Caco-2 (cell line): Measurements from ENCODE around the gene ATP7B. TPM values are rescaled to one million over a fixed set of nuclear protein-coding genes. Genes with fewer than 3 reads are reported as not detected.

Experiments
- Bru-seq: library from RNA; stranded (reverse); fragments of 400-500 nt; gene quantifications from one replicate; lab custom pipeline; 2021; lab: Mats Ljungman, UMichigan
- BruChase-seq, 2 experiments: library from RNA; stranded (reverse); fragments of 400-500 nt; gene quantifications; one replicate each; lab custom pipeline; 2021; lab: Mats Ljungman, UMichigan
- BruUV-seq: library from RNA; stranded (reverse); fragments of 400-500 nt; replicated peaks from 2 replicates; lab custom pipeline; 2021; lab: Mats Ljungman, UMichigan
- CTCF ChIA-PET: fragments of 300-600 bp; sonication (Branson Sonifier 250); formaldehyde crosslinking; loops from one replicate; lab custom pipeline; 2022; ENCODE audit warnings: antibody characterized with exemption; lab: Charles Lee
- POLR2A ChIA-PET: fragments of 300-600 bp; sonication (Branson Sonifier 250); formaldehyde crosslinking; loops from one replicate; lab custom pipeline; 2022; ENCODE audit warnings: antibody characterized with exemption; lab: Charles Lee
- DNase-seq, 2 experiments: peaks; one replicate each; pipeline versions ENCODE4 v3.0.0 to v3.0.0-alpha.2; 2020 to 2022
- H3K27me3 ChIP-seq: replicated peaks from 2 replicates; pipeline ENCODE4 v1.6.0; 2011; ENCODE audit warnings: low read length; ENCODE audit not compliant: control insufficient read depth, insufficient read depth
- H3K36me3 ChIP-seq: 2 replicates; pipeline ENCODE4 v1.5.1; 2011; ENCODE audit warnings: low read length; ENCODE audit not compliant: control insufficient read depth, insufficient read depth
- H3K4me1 ChIP-seq: fragments of 250-450 bp; sonication (Bioruptor Pico); 2 replicates; pipeline ENCODE4 v1.5.1; 2020; ENCODE audit warnings: mild to moderate bottlenecking
- H3K4me3 ChIP-seq: 2 replicates; pipeline ENCODE4 v1.5.1; 2011; ENCODE audit warnings: low read depth, mild to moderate bottlenecking, control low read depth, low read length
- H3K9me3 ChIP-seq: fragments of 250-450 bp; sonication (Bioruptor Pico); 2 replicates; pipeline ENCODE4 v1.5.1; 2020; ENCODE audit warnings: mild to moderate bottlenecking, moderate library complexity
- H3K27ac Mint-ChIP-seq: one replicate; pipeline ENCODE4 v1.8.0; 2022; ENCODE audit warnings: mixed read lengths; ENCODE audit not compliant: unreplicated experiment
- H3K27me3 Mint-ChIP-seq: one replicate; pipeline ENCODE4 v1.8.0; 2022; ENCODE audit warnings: mixed read lengths; ENCODE audit not compliant: insufficient read depth, unreplicated experiment
- H3K36me3 Mint-ChIP-seq: one replicate; pipeline ENCODE4 v1.8.0; 2022; ENCODE audit warnings: mild to moderate bottlenecking, mixed read lengths; ENCODE audit not compliant: insufficient read depth, unreplicated experiment
- H3K4me1 Mint-ChIP-seq: one replicate; pipeline ENCODE4 v1.8.0; 2022; ENCODE audit warnings: low read depth, mixed read lengths; ENCODE audit not compliant: unreplicated experiment
- H3K4me3 Mint-ChIP-seq: one replicate; pipeline ENCODE4 v1.8.0; 2022; ENCODE audit warnings: mild to moderate bottlenecking, moderate library complexity, mixed read lengths; ENCODE audit not compliant: unreplicated experiment
- H3K9me3 Mint-ChIP-seq: one replicate; pipeline ENCODE4 v1.8.0; 2022; ENCODE audit warnings: mixed read lengths; ENCODE audit not compliant: unreplicated experiment
- CTCF ChIP-seq, 2 experiments: fragments of 200-600 bp in 1 of 2; IDR thresholded peaks; 1 replicate in 1 of 2; 2 replicates in 1 of 2; pipeline versions ENCODE4 v1.5.1 to v1.8.0; 2011 to 2022; ENCODE audit warnings: antibody characterized with exemption in 1 of 2, control low read depth in 1 of 2, inconsistent platforms in 1 of 2, low read depth in 1 of 2, low read length in 1 of 2, mild to moderate bottlenecking in 1 of 2, moderate library complexity in 1 of 2; ENCODE audit not compliant: insufficient read depth in 1 of 2, severe bottlenecking in 1 of 2, unreplicated experiment in 1 of 2
- intact Hi-C: fragments of 100-400 bp; cut with micrococcal nuclease; formaldehyde crosslinking; loops from one replicate; pipeline ENCODE4 v1.10.0; 2022; ENCODE audit not compliant: unreplicated experiment
- long read RNA-seq: library from polyadenylated mRNA; stranded (forward); transcript quantifications from one replicate; pipeline ENCODE4 v2.0.0, GENCODE V29; 2022
- total RNA-seq: library from RNA; stranded (reverse); gene quantifications from 2 replicates; pipeline ENCODE4 v1.2.3, GENCODE V29; 2022

Gene ATP7B
- total RNA-seq (40.2 and 50.7 TPM in 2 replicates), Bru-seq, nascent RNA (percentile 77 among the genes with signal in this experiment), BruChase-seq, experiment 1, labeled RNA remaining after a 2-hour chase (percentile 82 among the genes with signal in this experiment), BruChase-seq, experiment 2, labeled RNA remaining after a 6-hour chase (percentile 82 among the genes with signal in this experiment)
- long read RNA-seq, full-length matches to known transcripts = 4 of 26 reads
- long read RNA-seq, partial matches to known transcripts = 7 of 26 reads
- long read RNA-seq, other reads (novel, unspliced or antisense) = 15 of 26 reads

- DNase-seq = peak; percentile 56 to 58
- peaks cover 34% of the 10 kb centered on the region for H3K4me1 Mint-ChIP-seq
- H3K27me3 ChIP-seq = no peaks in the 10 kb centered on the region
- H3K36me3 ChIP-seq = 0 out of 2 replicates have a peak, but pooled peaks cover 1% of the 10 kb centered on the region
- peak within 1 kb of the TSS; percentile 99 for H3K4me3 Mint-ChIP-seq
- peak within 1 kb of the TSS; percentile 79 for H3K4me3 ChIP-seq
- intact Hi-C loops = loop anchor here (2.0 kb wide), 1 partner anchor 98 kb away; no protein-coding TSS in a partner anchor
- POLR2A ChIA-PET = no interaction called here
- CTCF ChIA-PET = interaction anchor here (0.5 to 1.2 kb wide), 2 partner anchors 32 to 591 kb away, joined by 3 to 5 read pairs; no protein-coding TSS in a partner anchor
- no peaks in the 10 kb centered on the region for H3K9me3 ChIP-seq
- H3K27ac Mint-ChIP-seq = peak within 1 kb of the TSS; percentile 98
- peaks cover 23% of the 10 kb centered on the region for H3K4me1 ChIP-seq
- peaks cover 17% of the 10 kb centered on the region for H3K36me3 Mint-ChIP-seq
- no TSS peak for BruUV-seq
- no peaks in the 10 kb centered on the region for H3K27me3 Mint-ChIP-seq
- TF ChIP-seq CTCF (IDR thresholded peaks at IDR 0.05; ENCODE audit: insufficient read depth in 1 of 2, low read depth in 1 of 2, low read length in 1 of 2, severe bottlenecking in 1 of 2, unreplicated experiment in 1 of 2) = peak in 1 of 2 experiments; percentile 53
- peaks cover 11% of the 10 kb centered on the region for H3K9me3 Mint-ChIP-seq
Observed at GRCh38 chr13:52010890-52011631, at the start of gene ATP7B. ATP7B (minus strand) TSS chr13:52011450; CDS start chr13:52011337, 113 bp downstream.

- TF ChIP-seq CTCF (IDR thresholded peaks at IDR 0.05; ENCODE audit: insufficient read depth in 1 of 2, low read depth in 1 of 2, low read length in 1 of 2, severe bottlenecking in 1 of 2, unreplicated experiment in 1 of 2) = no peak
- ChIA-PET CTCF (no interaction called here), POLR2A (no interaction called here)
- Mint-ChIP-seq H3K27ac (no peak overlapping the region), H3K36me3 (no peaks in the 10 kb centered on the region), H3K4me1 (peaks cover 6% of the 10 kb centered on the region), H3K9me3 (peaks cover 6% of the 10 kb centered on the region), H3K4me3 (no peak overlapping the region), H3K27me3 (no peaks in the 10 kb centered on the region)
- H3K27me3 ChIP-seq = no peaks in the 10 kb centered on the region
- H3K4me1 ChIP-seq = no peaks in the 10 kb centered on the region
- H3K9me3 ChIP-seq = no peaks in the 10 kb centered on the region
- BruUV-seq = no TSS peak
- no peak overlapping the region for H3K4me3 ChIP-seq
- DNase-seq = peak in 1 of 2 experiments; percentile 47
- H3K36me3 ChIP-seq = no peaks in the 10 kb centered on the region
- intact Hi-C loops = no loop called here
Observed at GRCh38 chr13:52053460-52053859, 42.2 kb upstream of the ATP7B start.

GRCh38 chr13:52051400-52051799, 40.1 kb upstream of the ATP7B start:
- Histone ChIP-seq H3K9me3 (peaks cover 3% of the 10 kb centered on the region; the same call in 1 of the 2 replicates), H3K36me3 (no peaks in the 10 kb centered on the region), H3K4me3 (no peak overlapping the region), H3K4me1 (no peaks in the 10 kb centered on the region), H3K27me3 (no peaks in the 10 kb centered on the region)
- Mint-ChIP-seq H3K4me3 (no peak overlapping the region), H3K27me3 (no peaks in the 10 kb centered on the region), H3K36me3 (no peaks in the 10 kb centered on the region), H3K9me3 (peaks cover 6% of the 10 kb centered on the region), H3K27ac (no peak overlapping the region), H3K4me1 (peaks cover 6% of the 10 kb centered on the region)
- ChIA-PET CTCF (no interaction called here), POLR2A (no interaction called here)
- intact Hi-C loops = no loop called here
- TF ChIP-seq CTCF (IDR thresholded peaks at IDR 0.05; ENCODE audit: insufficient read depth in 1 of 2, low read depth in 1 of 2, low read length in 1 of 2, severe bottlenecking in 1 of 2, unreplicated experiment in 1 of 2) = no peak
- no TSS peak for BruUV-seq
- DNase-seq = no peak
